ENCODE results near the gene ASTN1.

ASTN1 gene

GRCh38 chr1:176858433-176858916 is 306.0 kb downstream of the ASTN1 start:
- in situ Hi-C loops (cut with MboI; ENCODE audit: low sequenced_read_pairs) = no loop called here
- H3K4me3 ChIP-seq = no peak overlapping the region
- no peaks in the 10 kb centered on the region for H3K9me3 ChIP-seq
- no peaks in the 10 kb centered on the region for H3K4me1 ChIP-seq
- no peaks in the 10 kb centered on the region for H3K36me3 ChIP-seq (replicated peaks)
- DNase-seq (ENCODE audit: low spot score in 2 of 2) = no peak
- peaks cover 2% of the 10 kb centered on the region; the same call in 1 of the 2 replicates for H3K27me3 ChIP-seq (ENCODE audit: low read depth)

GRCh38 chr1:176857632-176858031 is 306.9 kb downstream of the ASTN1 start:
- Histone ChIP-seq H3K27me3 (ENCODE audit: low read depth) (peaks cover 2% of the 10 kb centered on the region; the same call in 1 of the 2 replicates), H3K36me3 (replicated peaks) (no peaks in the 10 kb centered on the region), H3K4me1 (no peaks in the 10 kb centered on the region), H3K9me3 (no peaks in the 10 kb centered on the region), H3K4me3 (no peak overlapping the region)
- no peak for DNase-seq (ENCODE audit: low spot score in 2 of 2)
- in situ Hi-C loops (cut with MboI; ENCODE audit: low sequenced_read_pairs) = no loop called here

- H3K4me1 ChIP-seq = no peaks in the 10 kb centered on the region
- in situ Hi-C loops (cut with MboI; ENCODE audit: low sequenced_read_pairs) = no loop called here
- no peaks in the 10 kb centered on the region for H3K36me3 ChIP-seq (replicated peaks)
- DNase-seq (ENCODE audit: low spot score in 2 of 2) = no peak
- no peak overlapping the region for H3K4me3 ChIP-seq
- H3K9me3 ChIP-seq = no peaks in the 10 kb centered on the region
- peaks cover 2% of the 10 kb centered on the region; the same call in 1 of the 2 replicates for H3K27me3 ChIP-seq (ENCODE audit: low read depth)
Observed at GRCh38 chr1:176854758-176855745, 309.5 kb downstream of the ASTN1 start.

- Histone ChIP-seq H3K9me3 (no peaks in the 10 kb centered on the region), H3K27me3 (ENCODE audit: low read depth) (peaks cover 2% of the 10 kb centered on the region; the same call in 1 of the 2 replicates), H3K4me1 (no peaks in the 10 kb centered on the region), H3K36me3 (replicated peaks) (no peaks in the 10 kb centered on the region), H3K4me3 (no peak overlapping the region)
- DNase-seq (ENCODE audit: low spot score in 2 of 2) = no peak
- in situ Hi-C loops (cut with MboI; ENCODE audit: low sequenced_read_pairs) = no loop called here
Observed at GRCh38 chr1:176854121-176854520, 310.4 kb downstream of the ASTN1 start.

- in situ Hi-C loops (cut with MboI; ENCODE audit: low sequenced_read_pairs) = no loop called here
- Histone ChIP-seq H3K36me3 (replicated peaks) (no peaks in the 10 kb centered on the region), H3K4me3 (no peak overlapping the region), H3K4me1 (no peaks in the 10 kb centered on the region), H3K9me3 (no peaks in the 10 kb centered on the region), H3K27me3 (ENCODE audit: low read depth) (peaks cover 2% of the 10 kb centered on the region; the same call in 1 of the 2 replicates)
- DNase-seq (ENCODE audit: low spot score in 2 of 2) = no peak
Observed at GRCh38 chr1:176853503-176853902, 311.0 kb downstream of the ASTN1 start.

- in situ Hi-C loops (cut with MboI; ENCODE audit: low sequenced_read_pairs) = no loop called here
- peaks cover 2% of the 10 kb centered on the region; the same call in 1 of the 2 replicates for H3K27me3 ChIP-seq (ENCODE audit: low read depth)
- no peak for DNase-seq (ENCODE audit: low spot score in 2 of 2)
- no peaks in the 10 kb centered on the region for H3K4me1 ChIP-seq
- H3K4me3 ChIP-seq = no peak overlapping the region
- H3K9me3 ChIP-seq = no peaks in the 10 kb centered on the region
- H3K36me3 ChIP-seq (replicated peaks) = no peaks in the 10 kb centered on the region
Observed at GRCh38 chr1:176852124-176852523, 312.4 kb downstream of the ASTN1 start.

GRCh38 chr1:176850871-176851270 is 313.6 kb downstream of the ASTN1 start:
- no peak overlapping the region for H3K4me3 ChIP-seq
- H3K36me3 ChIP-seq (replicated peaks) = no peaks in the 10 kb centered on the region
- no peak for DNase-seq (ENCODE audit: low spot score in 2 of 2)
- no peaks in the 10 kb centered on the region for H3K4me1 ChIP-seq
- in situ Hi-C loops (cut with MboI; ENCODE audit: low sequenced_read_pairs) = no loop called here
- no peaks in the 10 kb centered on the region for H3K27me3 ChIP-seq (ENCODE audit: low read depth)
- H3K9me3 ChIP-seq = no peaks in the 10 kb centered on the region

GRCh38 chr1:176849281-176849680 is 315.2 kb downstream of the ASTN1 start:
- Histone ChIP-seq H3K9me3 (no peaks in the 10 kb centered on the region), H3K4me3 (no peak overlapping the region), H3K36me3 (replicated peaks) (no peaks in the 10 kb centered on the region), H3K27me3 (ENCODE audit: low read depth) (no peaks in the 10 kb centered on the region), H3K4me1 (no peaks in the 10 kb centered on the region)
- in situ Hi-C loops (cut with MboI; ENCODE audit: low sequenced_read_pairs) = no loop called here
- no peak for DNase-seq (ENCODE audit: low spot score in 2 of 2)

GRCh38 chr1:176847052-176847451 is 317.5 kb downstream of the ASTN1 start:
- H3K36me3 ChIP-seq (replicated peaks) = no peaks in the 10 kb centered on the region
- no peaks in the 10 kb centered on the region for H3K27me3 ChIP-seq (ENCODE audit: low read depth)
- no peaks in the 10 kb centered on the region for H3K4me1 ChIP-seq
- DNase-seq (ENCODE audit: low spot score in 2 of 2) = no peak
- no peak overlapping the region for H3K4me3 ChIP-seq
- no peaks in the 10 kb centered on the region for H3K9me3 ChIP-seq
- in situ Hi-C loops (cut with MboI; ENCODE audit: low sequenced_read_pairs) = no loop called here

- Histone ChIP-seq H3K4me3 (no peak overlapping the region), H3K4me1 (no peaks in the 10 kb centered on the region), H3K27me3 (ENCODE audit: low read depth) (no peaks in the 10 kb centered on the region), H3K9me3 (no peaks in the 10 kb centered on the region), H3K36me3 (replicated peaks) (no peaks in the 10 kb centered on the region)
- DNase-seq (ENCODE audit: low spot score in 2 of 2) = peak; percentile 12 to 27
- in situ Hi-C loops (cut with MboI; ENCODE audit: low sequenced_read_pairs) = no loop called here
Observed at GRCh38 chr1:176843352-176844297, 320.9 kb downstream of the ASTN1 start.

- DNase-seq (ENCODE audit: low spot score in 2 of 2) = no peak
- in situ Hi-C loops (cut with MboI; ENCODE audit: low sequenced_read_pairs) = no loop called here
- no peaks in the 10 kb centered on the region for H3K36me3 ChIP-seq (replicated peaks)
Observed at GRCh38 chr1:176841238-176841637, 323.3 kb downstream of the ASTN1 start.

GRCh38 chr1:176839216-176839615 is 325.3 kb downstream of the ASTN1 start:
- Histone ChIP-seq H3K27me3 (ENCODE audit: low read depth) (no peaks in the 10 kb centered on the region; the same call in 1 of the 2 replicates), H3K4me3 (no peak overlapping the region), H3K4me1 (no peaks in the 10 kb centered on the region), H3K9me3 (no peaks in the 10 kb centered on the region), H3K36me3 (replicated peaks) (no peaks in the 10 kb centered on the region)
- no peak for DNase-seq (ENCODE audit: low spot score in 2 of 2)
- in situ Hi-C loops (cut with MboI; ENCODE audit: low sequenced_read_pairs) = no loop called here

More at GRCh38 chr1:176841238-176841637, 323.3 kb downstream of the ASTN1 start:
- Histone ChIP-seq H3K4me3 (no peak overlapping the region), H3K9me3 (no peaks in the 10 kb centered on the region), H3K4me1 (no peaks in the 10 kb centered on the region), H3K27me3 (ENCODE audit: low read depth) (no peaks in the 10 kb centered on the region)

- Histone ChIP-seq H3K9me3 (no peaks in the 10 kb centered on the region), H3K27me3 (ENCODE audit: low read depth) (no peaks in the 10 kb centered on the region; the same call in 1 of the 2 replicates), H3K36me3 (replicated peaks) (no peaks in the 10 kb centered on the region), H3K4me1 (no peaks in the 10 kb centered on the region), H3K4me3 (no peak overlapping the region)
- in situ Hi-C loops (cut with MboI; ENCODE audit: low sequenced_read_pairs) = no loop called here
- DNase-seq (ENCODE audit: low spot score in 2 of 2) = no peak
Observed at GRCh38 chr1:176838276-176838995, 326.1 kb downstream of the ASTN1 start.
